ENCODE results near the gene PADI1.

GRCh38 chr1:17264470-17264869 lies 59.5 kb downstream of the PADI1 start:
- TF ChIP-seq EZH2 (IDR thresholded peaks at IDR 0.05; ENCODE audit: insufficient read depth, low read length): no peak
- TF ChIP-seq, protein P1, sequence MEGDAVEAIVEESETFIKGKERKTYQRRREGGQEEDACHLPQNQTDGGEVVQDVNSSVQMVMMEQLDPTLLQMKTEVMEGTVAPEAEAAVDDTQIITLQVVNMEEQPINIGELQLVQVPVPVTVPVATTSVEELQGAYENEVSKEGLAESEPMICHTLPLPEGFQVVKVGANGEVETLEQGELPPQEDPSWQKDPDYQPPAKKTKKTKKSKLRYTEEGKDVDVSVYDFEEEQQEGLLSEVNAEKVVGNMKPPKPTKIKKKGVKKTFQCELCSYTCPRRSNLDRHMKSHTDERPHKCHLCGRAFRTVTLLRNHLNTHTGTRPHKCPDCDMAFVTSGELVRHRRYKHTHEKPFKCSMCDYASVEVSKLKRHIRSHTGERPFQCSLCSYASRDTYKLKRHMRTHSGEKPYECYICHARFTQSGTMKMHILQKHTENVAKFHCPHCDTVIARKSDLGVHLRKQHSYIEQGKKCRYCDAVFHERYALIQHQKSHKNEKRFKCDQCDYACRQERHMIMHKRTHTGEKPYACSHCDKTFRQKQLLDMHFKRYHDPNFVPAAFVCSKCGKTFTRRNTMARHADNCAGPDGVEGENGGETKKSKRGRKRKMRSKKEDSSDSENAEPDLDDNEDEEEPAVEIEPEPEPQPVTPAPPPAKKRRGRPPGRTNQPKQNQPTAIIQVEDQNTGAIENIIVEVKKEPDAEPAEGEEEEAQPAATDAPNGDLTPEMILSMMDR (IDR thresholded peaks at IDR 0.05; ENCODE audit: insufficient read depth, low read depth, low read length): no peak
